HL-60 (cell line): ENCODE results near the gene RNASE3.
"Not testable (repeated sequence)": the region's sequence is repeated elsewhere in the genome, so short reads cannot be mapped to it uniquely, and the experiment has no call there.

Experiments
- DNase-seq, 2 experiments: peaks; one replicate each; pipeline ENCODE4 v3.0.0-alpha.2; 2010 to 2020; ENCODE audit warnings: low read depth in 1 of 2, low spot score in 1 of 2
- H3K27ac ChIP-seq: fragments of 250-450 bp; sonication (Bioruptor Pico); replicated peaks from 2 replicates; pipeline ENCODE4 v1.5.1; 2020; ENCODE audit warnings: mild to moderate bottlenecking, moderate library complexity
- H3K27me3 ChIP-seq: fragments of 250-450 bp; sonication (Bioruptor Pico); 2 replicates; pipeline ENCODE4 v1.5.1; 2021; ENCODE audit warnings: mild to moderate bottlenecking, moderate library complexity; ENCODE audit not compliant: insufficient read depth, poor library complexity, severe bottlenecking
- H3K4me3 ChIP-seq: replicated peaks from 2 replicates; pipeline ENCODE4 v1.5.1; 2011; ENCODE audit warnings: mild to moderate bottlenecking, control low read depth, low read length; ENCODE audit not compliant: insufficient read depth
- GABPA ChIP-seq: IDR thresholded peaks from 2 replicates; pipeline ENCODE4 v1.6.1; 2012; ENCODE audit warnings: low read depth
- POLR2AphosphoS5 ChIP-seq: IDR thresholded peaks from 2 replicates; pipeline ENCODE4 v1.6.1; 2012; ENCODE audit warnings: low read depth
- REST ChIP-seq: IDR thresholded peaks from 2 replicates; pipeline ENCODE4 v1.6.1; 2012; ENCODE audit warnings: low read depth; ENCODE audit not compliant: insufficient replicate concordance
- SPI1 ChIP-seq: IDR thresholded peaks from 2 replicates; pipeline ENCODE4 v1.6.1; 2012; ENCODE audit warnings: low read depth, mild to moderate bottlenecking, borderline replicate concordance
- long read RNA-seq: library from polyadenylated mRNA; unstranded; transcript quantifications from one replicate; pipeline ENCODE4 v2.0.0, GENCODE V29; 2020
- TF ChIP-seq, protein P1 (sequence below): IDR thresholded peaks from one replicate; pipeline ENCODE4 v1.5.1; 2011; ENCODE audit warnings: low read length, control low read depth, inconsistent platforms; ENCODE audit not compliant: insufficient read depth

RNASE3 gene
- long read RNA-seq: 0 reads

GRCh38 chr14:20891126-20891825 is at the start of gene RNASE3:
Gene RNASE3, plus strand, starts transcription at chr14:20891385. Its CDS starts 302 bp downstream, at chr14:20891687.
- not testable (repeated sequence) for H3K4me3 ChIP-seq, H3K27me3 ChIP-seq
- peak; percentile 18; the same call in 1 of the 2 replicates for TF ChIP-seq SPI1
- peak; percentile 8 to 76 for DNase-seq
- peak within 1 kb of the TSS; percentile 86 for H3K27ac ChIP-seq

- peak in 1 of 2 experiments; percentile 25 for DNase-seq
- H3K27me3 ChIP-seq: no peaks in the 10 kb centered on the region
- no peak overlapping the region for H3K4me3 ChIP-seq
- no peak overlapping the region; the same call in 1 of the 2 replicates for H3K27ac ChIP-seq
- TF ChIP-seq, protein P1, sequence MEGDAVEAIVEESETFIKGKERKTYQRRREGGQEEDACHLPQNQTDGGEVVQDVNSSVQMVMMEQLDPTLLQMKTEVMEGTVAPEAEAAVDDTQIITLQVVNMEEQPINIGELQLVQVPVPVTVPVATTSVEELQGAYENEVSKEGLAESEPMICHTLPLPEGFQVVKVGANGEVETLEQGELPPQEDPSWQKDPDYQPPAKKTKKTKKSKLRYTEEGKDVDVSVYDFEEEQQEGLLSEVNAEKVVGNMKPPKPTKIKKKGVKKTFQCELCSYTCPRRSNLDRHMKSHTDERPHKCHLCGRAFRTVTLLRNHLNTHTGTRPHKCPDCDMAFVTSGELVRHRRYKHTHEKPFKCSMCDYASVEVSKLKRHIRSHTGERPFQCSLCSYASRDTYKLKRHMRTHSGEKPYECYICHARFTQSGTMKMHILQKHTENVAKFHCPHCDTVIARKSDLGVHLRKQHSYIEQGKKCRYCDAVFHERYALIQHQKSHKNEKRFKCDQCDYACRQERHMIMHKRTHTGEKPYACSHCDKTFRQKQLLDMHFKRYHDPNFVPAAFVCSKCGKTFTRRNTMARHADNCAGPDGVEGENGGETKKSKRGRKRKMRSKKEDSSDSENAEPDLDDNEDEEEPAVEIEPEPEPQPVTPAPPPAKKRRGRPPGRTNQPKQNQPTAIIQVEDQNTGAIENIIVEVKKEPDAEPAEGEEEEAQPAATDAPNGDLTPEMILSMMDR: no peak
- TF ChIP-seq SPI1 (peak; percentile 62; the same call in 1 of the 2 replicates), REST (no peak)
Observed at GRCh38 chr14:20846560-20846959, 44.6 kb upstream of the RNASE3 start.

- DNase-seq: no peak
- TF ChIP-seq POLR2AphosphoS5: no peak
- no peak for TF ChIP-seq GABPA
- TF ChIP-seq, protein P1: no peak
- no peak for TF ChIP-seq SPI1
- no peak for TF ChIP-seq REST
- H3K27me3 ChIP-seq: no peaks in the 10 kb centered on the region
- H3K27ac ChIP-seq: no peak overlapping the region
- no peak overlapping the region for H3K4me3 ChIP-seq
Observed at GRCh38 chr14:20848316-20848954, 42.8 kb upstream of the RNASE3 start.

GRCh38 chr14:20848955-20849570 is 42.1 kb upstream of the RNASE3 start:
- no peak overlapping the region for H3K4me3 ChIP-seq
- DNase-seq: no peak
- TF ChIP-seq REST (no peak), POLR2AphosphoS5 (no peak), SPI1 (no peak)
- TF ChIP-seq, protein P1: no peak
- no peak overlapping the region for H3K27ac ChIP-seq
- H3K27me3 ChIP-seq: no peaks in the 10 kb centered on the region
